HepG2 (cell line): ENCODE data around the gene ELMOD3. TPM values are rescaled to one million over a fixed set of nuclear protein-coding genes. Genes with fewer than 3 reads are reported as not detected.

Experiments
- EED ChIP-seq: sonication (generic); formaldehyde crosslinking; IDR thresholded peaks from 2 replicates; pipeline ENCODE4 v1.5.0; 2020; ENCODE audit warnings: mild to moderate bottlenecking, missing genetic modification reagents
- HMGXB3 ChIP-seq: sonication (generic); formaldehyde crosslinking; IDR thresholded peaks from 2 replicates; pipeline ENCODE4 v1.4.0; 2020; ENCODE audit warnings: missing genetic modification reagents, borderline replicate concordance
- KAT8 ChIP-seq: IDR thresholded peaks from 2 replicates; pipeline ENCODE4 v1.6.1; 2016; ENCODE audit warnings: missing genetic modification reagents, missing compliant biosample characterization
- KMT2B ChIP-seq: IDR thresholded peaks from 2 replicates; pipeline ENCODE4 v1.6.1; 2016; ENCODE audit warnings: missing genetic modification reagents, missing compliant biosample characterization
- REPIN1 ChIP-seq: sonication (generic); formaldehyde crosslinking; IDR thresholded peaks from 2 replicates; pipeline ENCODE4 v1.8.0; 2022; ENCODE audit warnings: missing genetic modification reagents, low read depth, mild to moderate bottlenecking, borderline replicate concordance
- SALL2 ChIP-seq: sonication (generic); formaldehyde crosslinking; IDR thresholded peaks from 2 replicates; pipeline ENCODE4 v1.8.1; 2023; ENCODE audit warnings: mild to moderate bottlenecking, missing genetic modification reagents, inconsistent platforms
- TBX2 ChIP-seq: sonication (generic); formaldehyde crosslinking; IDR thresholded peaks from 2 replicates; pipeline ENCODE4 v1.5.0; 2020; ENCODE audit warnings: missing genetic modification reagents, mild to moderate bottlenecking, borderline replicate concordance
- TFDP1 ChIP-seq: IDR thresholded peaks from 2 replicates; pipeline ENCODE4 v1.6.1; 2016; ENCODE audit warnings: missing compliant biosample characterization, missing genetic modification reagents, borderline replicate concordance
- XRCC5 ChIP-seq: fragments of 200-400 bp; formaldehyde crosslinking; optimal IDR thresholded peaks from 2 replicates; pipeline ENCODE3; 2017; ENCODE audit warnings: mild to moderate bottlenecking, low read length
- ZBTB26 ChIP-seq: IDR thresholded peaks from 2 replicates; pipeline ENCODE4 v1.6.1; 2016; ENCODE audit warnings: missing compliant biosample characterization, missing genetic modification reagents, borderline replicate concordance
- ZNF101 ChIP-seq: sonication (generic); formaldehyde crosslinking; IDR thresholded peaks from 2 replicates; pipeline ENCODE4 v1.4.0; 2020; ENCODE audit warnings: mild to moderate bottlenecking, low read depth, missing genetic modification reagents, borderline replicate concordance
- ZNF512 ChIP-seq: sonication (generic); formaldehyde crosslinking; IDR thresholded peaks from 2 replicates; pipeline ENCODE4 v1.4.0; 2020; ENCODE audit warnings: mild to moderate bottlenecking, missing genetic modification reagents
- polyA plus RNA-seq, 8 experiments: library from polyadenylated mRNA; depleted of rRNA in 3 of 8; stranded (reverse) in 7 of 8; unstranded in 1 of 8; fragments of >200 nt; fragmentation: Illumina TruSeq in 4 of 8; extraction: Trizol in 4 of 8; gene quantifications; 2 replicates each; pipeline versions ENCODE4 v1.2.1 to v1.2.3, GENCODE V29; 2011 to 2016; ENCODE audit warnings: low read depth in 4 of 8, missing spikeins in 1 of 8, mixed read lengths in 1 of 8; ENCODE audit not compliant: insufficient read depth in 1 of 8
- total RNA-seq, 5 experiments: library from RNA; depleted of rRNA; stranded (reverse); fragments of >200 nt; fragmentation: Illumina TruSeq; extraction: Trizol; gene quantifications; 2 replicates each; pipeline ENCODE4 v1.2.3, GENCODE V29; 2016; ENCODE audit warnings: low read depth in 1 of 5
- TF ChIP-seq, protein P1 (sequence below): IDR thresholded peaks from 2 replicates; pipeline ENCODE4 v1.6.1; 2016; ENCODE audit warnings: low read depth
- TF ChIP-seq, protein P2 (sequence below): sonication (generic); formaldehyde crosslinking; IDR thresholded peaks from 2 replicates; pipeline ENCODE4 v1.5.0; 2020; ENCODE audit warnings: missing genetic modification reagents

The ELMOD3 gene
- total and polyA plus RNA-seq, 2 of the 13 experiments (the other 11 are each of a cell fraction or from before 2014, with no cell fraction given): 13.3 to 19.5 TPM

- no peak for TF ChIP-seq ZNF101 (CRISPR knock-in tag)
- TF ChIP-seq ZNF512: no peak
- 0 out of 2 replicates have a peak, but pooled peaks have one; percentile 12 for TF ChIP-seq SALL2
- TF ChIP-seq KAT8 (CRISPR knock-in tag): peak; percentile 69; the same call in 1 of the 2 replicates
- TF ChIP-seq, protein P1, sequence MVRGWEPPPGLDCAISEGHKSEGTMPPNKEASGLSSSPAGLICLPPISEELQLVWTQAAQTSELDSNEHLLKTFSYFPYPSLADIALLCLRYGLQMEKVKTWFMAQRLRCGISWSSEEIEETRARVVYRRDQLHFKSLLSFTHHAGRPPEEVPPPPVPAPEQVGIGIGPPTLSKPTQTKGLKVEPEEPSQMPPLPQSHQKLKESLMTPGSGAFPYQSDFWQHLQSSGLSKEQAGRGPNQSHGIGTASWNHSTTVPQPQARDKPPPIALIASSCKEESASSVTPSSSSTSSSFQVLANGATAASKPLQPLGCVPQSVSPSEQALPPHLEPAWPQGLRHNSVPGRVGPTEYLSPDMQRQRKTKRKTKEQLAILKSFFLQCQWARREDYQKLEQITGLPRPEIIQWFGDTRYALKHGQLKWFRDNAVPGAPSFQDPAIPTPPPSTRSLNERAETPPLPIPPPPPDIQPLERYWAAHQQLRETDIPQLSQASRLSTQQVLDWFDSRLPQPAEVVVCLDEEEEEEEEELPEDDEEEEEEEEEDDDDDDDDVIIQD (CRISPR knock-in tag): peak; percentile 86
- 0 out of 2 replicates have a peak, but pooled peaks have one; percentile 14 for TF ChIP-seq KMT2B (CRISPR knock-in tag)
- peak; percentile 25; the same call in 1 of the 2 replicates for TF ChIP-seq REPIN1 (CRISPR knock-in tag)
- peak; percentile 36; the same call in 1 of the 2 replicates for TF ChIP-seq TFDP1 (CRISPR knock-in tag)
- TF ChIP-seq HMGXB3 (CRISPR knock-in tag): peak; percentile 51; the same call in 1 of the 2 replicates
- TF ChIP-seq EED (CRISPR knock-in tag): no peak
- peak; percentile 61 for TF ChIP-seq XRCC5
- TF ChIP-seq TBX2 (CRISPR knock-in tag): peak; percentile 71
- TF ChIP-seq, protein P2, sequence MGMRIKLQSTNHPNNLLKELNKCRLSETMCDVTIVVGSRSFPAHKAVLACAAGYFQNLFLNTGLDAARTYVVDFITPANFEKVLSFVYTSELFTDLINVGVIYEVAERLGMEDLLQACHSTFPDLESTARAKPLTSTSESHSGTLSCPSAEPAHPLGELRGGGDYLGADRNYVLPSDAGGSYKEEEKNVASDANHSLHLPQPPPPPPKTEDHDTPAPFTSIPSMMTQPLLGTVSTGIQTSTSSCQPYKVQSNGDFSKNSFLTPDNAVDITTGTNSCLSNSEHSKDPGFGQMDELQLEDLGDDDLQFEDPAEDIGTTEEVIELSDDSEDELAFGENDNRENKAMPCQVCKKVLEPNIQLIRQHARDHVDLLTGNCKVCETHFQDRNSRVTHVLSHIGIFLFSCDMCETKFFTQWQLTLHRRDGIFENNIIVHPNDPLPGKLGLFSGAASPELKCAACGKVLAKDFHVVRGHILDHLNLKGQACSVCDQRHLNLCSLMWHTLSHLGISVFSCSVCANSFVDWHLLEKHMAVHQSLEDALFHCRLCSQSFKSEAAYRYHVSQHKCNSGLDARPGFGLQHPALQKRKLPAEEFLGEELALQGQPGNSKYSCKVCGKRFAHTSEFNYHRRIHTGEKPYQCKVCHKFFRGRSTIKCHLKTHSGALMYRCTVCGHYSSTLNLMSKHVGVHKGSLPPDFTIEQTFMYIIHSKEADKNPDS (CRISPR knock-in tag): no peak
- 0 out of 2 replicates have a peak, but pooled peaks have one; percentile 70 for TF ChIP-seq ZBTB26 (CRISPR knock-in tag)
Measured at GRCh38 chr2:85324639-85325465, 29.7 kb upstream of the ELMOD3 start (continued).
